ENCODE measurements around the gene OR4K14.

Gene OR4K14

GRCh38 chr14:20031058-20031457 is 12.0 kb upstream of the OR4K14 start:
- Mint-ChIP-seq H3K36me3 (ENCODE audit: low read depth) (no peaks in the 10 kb centered on the region), H3K27me3 (ENCODE audit: low read depth) (no peaks in the 10 kb centered on the region), H3K9me3 (peaks cover 45% of the 10 kb centered on the region), H3K4me3 (no peak overlapping the region), H3K27ac (no peak overlapping the region), H3K4me1 (no peaks in the 10 kb centered on the region)
- TF ChIP-seq, protein P1, sequence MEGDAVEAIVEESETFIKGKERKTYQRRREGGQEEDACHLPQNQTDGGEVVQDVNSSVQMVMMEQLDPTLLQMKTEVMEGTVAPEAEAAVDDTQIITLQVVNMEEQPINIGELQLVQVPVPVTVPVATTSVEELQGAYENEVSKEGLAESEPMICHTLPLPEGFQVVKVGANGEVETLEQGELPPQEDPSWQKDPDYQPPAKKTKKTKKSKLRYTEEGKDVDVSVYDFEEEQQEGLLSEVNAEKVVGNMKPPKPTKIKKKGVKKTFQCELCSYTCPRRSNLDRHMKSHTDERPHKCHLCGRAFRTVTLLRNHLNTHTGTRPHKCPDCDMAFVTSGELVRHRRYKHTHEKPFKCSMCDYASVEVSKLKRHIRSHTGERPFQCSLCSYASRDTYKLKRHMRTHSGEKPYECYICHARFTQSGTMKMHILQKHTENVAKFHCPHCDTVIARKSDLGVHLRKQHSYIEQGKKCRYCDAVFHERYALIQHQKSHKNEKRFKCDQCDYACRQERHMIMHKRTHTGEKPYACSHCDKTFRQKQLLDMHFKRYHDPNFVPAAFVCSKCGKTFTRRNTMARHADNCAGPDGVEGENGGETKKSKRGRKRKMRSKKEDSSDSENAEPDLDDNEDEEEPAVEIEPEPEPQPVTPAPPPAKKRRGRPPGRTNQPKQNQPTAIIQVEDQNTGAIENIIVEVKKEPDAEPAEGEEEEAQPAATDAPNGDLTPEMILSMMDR (IDR thresholded peaks at IDR 0.05; ENCODE audit: unreplicated experiment in 3 of 3), result no peak

GRCh38 chr14:20008156-20008555 is 11.0 kb downstream of the OR4K14 start:
- H3K4me3 Mint-ChIP-seq, result no peak overlapping the region
- TF ChIP-seq, protein P1 (IDR thresholded peaks at IDR 0.05; ENCODE audit: unreplicated experiment in 3 of 3), result no peak

DNA sequence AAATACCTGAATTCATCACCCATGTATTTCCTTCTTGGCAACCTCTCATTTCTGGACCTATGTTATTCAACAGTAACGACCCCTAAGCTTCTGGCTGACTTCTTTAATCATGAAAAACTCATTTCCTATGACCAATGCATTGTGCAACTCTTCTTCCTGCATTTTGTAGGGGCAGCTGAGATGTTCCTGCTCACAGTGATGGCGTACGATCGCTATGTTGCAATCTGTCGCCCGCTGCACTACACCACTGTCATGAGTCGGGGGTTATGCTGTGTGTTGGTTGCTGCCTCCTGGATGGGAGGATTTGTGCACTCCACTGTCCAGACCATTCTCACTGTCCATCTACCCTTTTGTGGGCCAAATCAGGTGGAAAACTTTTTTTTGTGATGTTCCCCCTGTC is 16.8 kb downstream of the OR4K14 start:
- peaks cover 31% of the 10 kb centered on the region for H3K9me3 Mint-ChIP-seq
- H3K27ac Mint-ChIP-seq, result no peak overlapping the region
- no peaks in the 10 kb centered on the region for H3K36me3 Mint-ChIP-seq (ENCODE audit: low read depth)
- no peak overlapping the region for H3K4me3 Mint-ChIP-seq
- TF ChIP-seq, protein P1 (IDR thresholded peaks at IDR 0.05; ENCODE audit: unreplicated experiment in 3 of 3), result no peak
- H3K4me1 Mint-ChIP-seq, result no peaks in the 10 kb centered on the region
- H3K27me3 Mint-ChIP-seq (ENCODE audit: low read depth), result no peaks in the 10 kb centered on the region

More at GRCh38 chr14:20008156-20008555, 11.0 kb downstream of the OR4K14 start:
- Mint-ChIP-seq H3K36me3 (ENCODE audit: low read depth) (no peaks in the 10 kb centered on the region), H3K27me3 (ENCODE audit: low read depth) (no peaks in the 10 kb centered on the region), H3K4me1 (no peaks in the 10 kb centered on the region), H3K9me3 (peaks cover 33% of the 10 kb centered on the region), H3K27ac (no peak overlapping the region)

GRCh38 chr14:20001863-20002262 is 17.2 kb downstream of the OR4K14 start, which contains the start of gene OR4Q2:
Gene OR4Q2 (plus strand): TSS chr14:20002163.
- no peak within 1 kb of the TSS for H3K27ac Mint-ChIP-seq
- TF ChIP-seq, protein P1 (IDR thresholded peaks at IDR 0.05; ENCODE audit: unreplicated experiment in 3 of 3), result no peak
- no peaks in the 10 kb centered on the region for H3K4me1 Mint-ChIP-seq

DNA sequence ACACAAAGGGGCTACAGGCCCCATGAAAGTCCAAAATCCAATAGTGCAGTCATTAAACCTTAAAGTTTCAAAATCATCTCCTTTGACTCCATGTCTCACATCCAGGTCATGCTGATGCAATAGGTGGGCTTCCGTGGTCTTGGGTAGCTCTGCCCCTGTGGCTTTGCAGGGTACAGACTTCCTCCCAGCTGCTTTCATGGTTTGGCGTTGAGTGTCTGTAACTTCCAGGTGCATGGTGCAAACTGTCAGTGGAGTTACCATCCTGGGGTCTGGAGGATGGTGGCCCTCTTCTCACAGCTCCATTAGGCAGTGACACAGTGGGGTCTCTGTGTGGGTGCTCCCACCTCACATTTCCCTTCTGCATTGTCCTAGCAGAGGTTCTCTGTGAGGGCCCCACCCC is 25.7 kb downstream of the OR4K14 start:
- Mint-ChIP-seq H3K9me3 (peaks cover 54% of the 10 kb centered on the region), H3K36me3 (ENCODE audit: low read depth) (no peaks in the 10 kb centered on the region), H3K4me1 (no peaks in the 10 kb centered on the region), H3K27me3 (ENCODE audit: low read depth) (no peaks in the 10 kb centered on the region), H3K4me3 (no peak overlapping the region), H3K27ac (no peak overlapping the region)
- TF ChIP-seq, protein P1 (IDR thresholded peaks at IDR 0.05; ENCODE audit: unreplicated experiment in 3 of 3), result no peak

More at GRCh38 chr14:20001863-20002262, 17.2 kb downstream of the OR4K14 start, which contains the start of gene OR4Q2:
- no peaks in the 10 kb centered on the region for H3K36me3 Mint-ChIP-seq (ENCODE audit: low read depth)
- H3K9me3 Mint-ChIP-seq, result peaks cover 28% of the 10 kb centered on the region
- no peak within 1 kb of the TSS for H3K4me3 Mint-ChIP-seq
- no peaks in the 10 kb centered on the region for H3K27me3 Mint-ChIP-seq (ENCODE audit: low read depth)

- no peaks in the 10 kb centered on the region for H3K36me3 Mint-ChIP-seq (ENCODE audit: low read depth)
- H3K27me3 Mint-ChIP-seq (ENCODE audit: low read depth), result no peaks in the 10 kb centered on the region
- H3K4me3 Mint-ChIP-seq, result no peak within 1 kb of the TSS
- TF ChIP-seq, protein P1 (IDR thresholded peaks at IDR 0.05; ENCODE audit: unreplicated experiment in 3 of 3), result no peak
- no peak within 1 kb of the TSS for H3K27ac Mint-ChIP-seq
- peaks cover 33% of the 10 kb centered on the region for H3K9me3 Mint-ChIP-seq
- no peaks in the 10 kb centered on the region for H3K4me1 Mint-ChIP-seq
Observed at GRCh38 chr14:19975291-19975690, 43.8 kb downstream of the OR4K14 start, which contains the start of gene OR4K15. Gene OR4K15 (plus strand): TSS chr14:19975591. CDS start chr14:19975591, 0 bp downstream.

Data from nephron (organoid).